Measurements from ENCODE around the gene PCNA.

The PCNA gene

DNA sequence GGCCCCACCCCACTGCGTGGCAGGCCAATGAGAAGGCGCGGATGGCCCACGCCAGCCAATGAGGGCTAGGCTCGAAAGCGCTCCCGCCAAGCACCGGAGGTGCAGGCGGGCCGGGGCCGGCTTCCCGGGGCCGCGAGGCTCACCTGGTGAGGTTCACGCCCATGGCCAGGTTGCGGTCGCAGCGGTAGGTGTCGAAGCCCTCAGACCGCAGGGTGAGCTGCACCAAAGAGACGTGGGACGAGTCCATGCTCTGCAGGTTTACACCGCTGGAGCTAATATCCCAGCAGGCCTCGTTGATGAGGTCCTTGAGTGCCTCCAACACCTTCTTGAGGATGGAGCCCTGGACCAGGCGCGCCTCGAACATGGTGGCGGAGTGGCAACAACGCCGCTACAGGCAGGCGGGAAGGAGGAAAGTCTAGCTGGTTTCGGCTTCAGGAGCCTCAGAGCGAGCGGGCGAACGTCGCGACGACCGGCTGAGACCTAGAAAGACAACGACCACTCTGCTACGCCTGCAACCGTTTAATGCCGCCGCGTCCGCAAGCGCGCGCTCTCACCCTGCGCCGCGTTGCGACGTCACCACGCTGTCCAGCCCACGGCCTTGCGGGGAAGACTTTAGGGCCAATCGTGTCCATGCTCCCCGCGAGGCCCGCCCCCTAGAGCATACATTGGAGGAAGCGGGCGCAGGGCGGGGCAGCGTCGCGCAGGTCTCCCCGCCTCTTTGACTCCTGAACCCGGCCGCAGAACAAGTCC is at the start of gene PCNA:
Gene PCNA (minus strand): TSS at position 524 of the 750 bp plus-strand sequence. CDS start 160 bp downstream, at position 364.
- FAIRE-seq (peak; percentile 99), DNase-seq (ENCODE audit: extremely low spot score, insufficient read length, low read depth) (peak; percentile 93)

DNA sequence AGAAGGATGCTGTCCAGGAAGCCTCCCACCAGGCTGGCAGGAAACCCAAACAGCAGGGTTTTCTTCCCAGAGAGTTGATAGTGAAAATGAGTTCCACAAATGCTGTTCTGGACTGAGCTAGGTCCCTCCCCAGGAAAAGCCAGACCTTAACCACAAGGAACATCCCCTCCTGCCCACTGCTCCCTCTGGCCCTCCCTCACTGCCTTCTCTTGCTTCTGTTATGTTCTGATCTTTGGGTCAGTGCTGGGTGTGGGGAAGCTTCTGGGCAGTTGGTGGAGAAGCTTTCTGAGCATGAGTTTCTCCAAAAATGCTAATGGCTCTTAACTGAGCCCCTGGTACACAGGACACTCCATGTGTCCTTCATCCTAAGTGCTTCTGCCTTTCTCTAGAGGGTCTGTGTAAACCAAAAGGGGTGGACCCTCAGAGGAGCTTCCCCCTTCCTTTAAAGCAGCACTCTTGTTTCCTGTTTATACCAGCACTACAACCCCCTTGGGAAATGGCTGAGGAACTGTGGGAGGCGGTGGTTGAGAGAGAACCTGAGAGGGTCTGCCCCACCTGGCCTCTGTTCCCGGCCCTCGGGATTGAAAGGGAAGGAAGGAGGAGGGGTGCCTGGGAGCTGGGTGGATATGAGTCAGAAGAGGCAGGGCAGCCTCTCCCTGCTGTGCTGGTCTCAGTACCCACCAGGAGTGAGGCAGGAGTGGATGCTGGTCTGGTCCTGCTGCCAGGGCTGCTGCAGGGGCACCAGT is 49.1 kb upstream of the PCNA start:
- peak; percentile 56 for FAIRE-seq
- DNase-seq (ENCODE audit: extremely low spot score, insufficient read length, low read depth): no peak

GRCh38 chr20:5164645-5165625 is 45.2 kb upstream of the PCNA start:
- DNase-seq (ENCODE audit: extremely low spot score, insufficient read length, low read depth) (no peak), FAIRE-seq (no peak)

GRCh38 chr20:5161536-5162164 is 41.9 kb upstream of the PCNA start:
- FAIRE-seq: no peak

GRCh38 chr20:5160882-5161281 is 41.1 kb upstream of the PCNA start:
- DNase-seq (ENCODE audit: extremely low spot score, insufficient read length, low read depth) (no peak), FAIRE-seq (no peak)

More at GRCh38 chr20:5161536-5162164, 41.9 kb upstream of the PCNA start:
- DNase-seq (ENCODE audit: extremely low spot score, insufficient read length, low read depth): no peak

DNA sequence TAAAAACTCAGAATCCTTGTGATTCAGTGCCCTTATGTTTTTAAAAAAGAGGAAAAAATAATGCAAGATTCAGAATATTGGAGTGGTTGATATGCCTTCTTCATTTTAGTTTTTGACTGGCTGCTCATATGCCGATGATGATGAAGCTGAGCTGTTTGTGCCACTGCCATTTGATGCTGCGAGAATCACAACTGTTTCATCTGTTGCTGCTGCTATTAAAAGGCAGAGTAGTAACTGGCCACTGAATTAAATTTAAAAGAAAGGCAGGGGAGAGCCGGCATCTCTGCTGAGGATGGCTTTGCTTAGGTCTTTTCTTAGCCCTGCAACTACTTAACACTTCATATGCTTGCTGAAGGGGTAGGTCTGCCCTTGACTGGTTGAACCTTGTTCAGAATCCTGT is 40.2 kb upstream of the PCNA start:
- no peak for FAIRE-seq

DNA sequence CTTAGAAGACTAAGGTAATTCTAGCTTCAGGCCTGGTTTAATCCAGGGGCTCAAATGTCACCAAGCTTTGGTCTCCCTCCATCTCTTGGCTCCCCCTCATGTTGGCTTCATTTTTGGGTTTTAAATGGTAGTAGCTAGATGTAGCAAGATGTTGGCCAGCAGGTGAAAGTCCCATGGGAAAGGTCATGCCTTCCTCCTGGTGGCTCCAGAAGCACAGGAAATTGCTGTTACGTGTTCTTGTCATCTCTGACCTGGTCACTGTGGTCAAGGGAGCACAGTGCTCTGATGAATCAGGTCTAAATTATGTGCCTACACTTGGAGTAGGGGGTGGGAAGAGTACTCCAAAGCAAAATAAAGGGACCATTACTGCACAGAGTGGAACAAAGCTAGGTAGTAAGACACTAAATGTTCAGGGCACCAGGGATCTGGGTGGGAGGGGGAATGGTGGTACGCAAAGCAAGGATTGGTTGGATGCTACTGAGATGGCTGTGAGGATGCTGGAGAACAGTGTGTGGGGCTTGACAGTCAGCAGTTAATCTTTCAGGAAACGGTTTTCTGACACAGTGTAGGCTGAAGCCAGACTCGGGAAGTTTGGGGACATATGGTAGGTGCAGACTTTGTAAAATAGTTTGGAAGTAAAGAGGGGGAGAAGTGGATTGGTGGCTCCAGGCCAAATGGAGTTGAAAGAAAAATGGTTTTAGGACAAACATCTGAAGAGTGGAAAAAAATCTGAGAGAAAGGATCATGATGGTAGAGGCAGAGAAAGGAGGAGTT is 37.1 kb upstream of the PCNA start:
- DNase-seq (ENCODE audit: extremely low spot score, insufficient read length, low read depth) (no peak), FAIRE-seq (no peak)

More for the DNA sequence above, 40.2 kb upstream of the PCNA start:
- DNase-seq (ENCODE audit: extremely low spot score, insufficient read length, low read depth): no peak

DNA sequence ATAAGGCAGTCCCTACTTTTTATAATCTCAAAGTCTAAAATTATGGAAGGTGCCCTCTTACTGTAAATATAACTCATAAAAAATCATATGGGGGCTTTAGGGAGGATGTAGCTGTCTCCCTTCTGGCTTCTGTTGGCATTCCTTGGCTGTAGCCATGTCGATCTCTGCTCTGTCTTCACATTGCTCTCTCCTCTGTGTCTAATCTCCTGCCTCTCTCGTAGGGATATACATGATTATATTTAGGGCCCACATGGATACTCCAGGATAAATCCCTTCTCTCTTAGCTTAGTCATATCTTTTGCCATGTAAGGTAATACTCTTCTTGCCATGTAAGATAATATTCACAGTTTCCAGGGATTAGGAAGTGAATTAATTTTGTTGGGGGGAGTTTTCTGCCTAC is 35.6 kb upstream of the PCNA start:
- no peak for DNase-seq (ENCODE audit: extremely low spot score, insufficient read length, low read depth)
- FAIRE-seq: no peak

DNA sequence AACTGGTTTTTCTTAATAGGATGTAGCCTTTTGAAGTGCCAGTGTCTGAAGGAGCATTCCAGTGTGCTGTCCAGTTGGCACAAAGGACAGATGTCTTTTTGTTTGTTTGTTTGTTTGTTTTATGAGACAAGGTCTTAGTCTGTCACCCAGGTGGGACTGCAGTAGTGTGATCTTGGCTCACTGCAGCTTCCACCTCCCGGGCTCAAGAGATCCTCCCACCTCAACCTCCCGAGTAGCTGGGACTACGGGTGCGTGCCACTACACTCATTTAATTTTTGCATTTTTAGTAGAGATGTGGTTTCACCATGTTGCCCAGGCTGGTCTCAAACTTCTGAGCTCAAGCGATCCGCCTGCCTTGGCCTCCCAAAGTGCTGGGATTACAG is 34.8 kb upstream of the PCNA start:
- DNase-seq (ENCODE audit: extremely low spot score, insufficient read length, low read depth) (no peak), FAIRE-seq (no peak)

DNA sequence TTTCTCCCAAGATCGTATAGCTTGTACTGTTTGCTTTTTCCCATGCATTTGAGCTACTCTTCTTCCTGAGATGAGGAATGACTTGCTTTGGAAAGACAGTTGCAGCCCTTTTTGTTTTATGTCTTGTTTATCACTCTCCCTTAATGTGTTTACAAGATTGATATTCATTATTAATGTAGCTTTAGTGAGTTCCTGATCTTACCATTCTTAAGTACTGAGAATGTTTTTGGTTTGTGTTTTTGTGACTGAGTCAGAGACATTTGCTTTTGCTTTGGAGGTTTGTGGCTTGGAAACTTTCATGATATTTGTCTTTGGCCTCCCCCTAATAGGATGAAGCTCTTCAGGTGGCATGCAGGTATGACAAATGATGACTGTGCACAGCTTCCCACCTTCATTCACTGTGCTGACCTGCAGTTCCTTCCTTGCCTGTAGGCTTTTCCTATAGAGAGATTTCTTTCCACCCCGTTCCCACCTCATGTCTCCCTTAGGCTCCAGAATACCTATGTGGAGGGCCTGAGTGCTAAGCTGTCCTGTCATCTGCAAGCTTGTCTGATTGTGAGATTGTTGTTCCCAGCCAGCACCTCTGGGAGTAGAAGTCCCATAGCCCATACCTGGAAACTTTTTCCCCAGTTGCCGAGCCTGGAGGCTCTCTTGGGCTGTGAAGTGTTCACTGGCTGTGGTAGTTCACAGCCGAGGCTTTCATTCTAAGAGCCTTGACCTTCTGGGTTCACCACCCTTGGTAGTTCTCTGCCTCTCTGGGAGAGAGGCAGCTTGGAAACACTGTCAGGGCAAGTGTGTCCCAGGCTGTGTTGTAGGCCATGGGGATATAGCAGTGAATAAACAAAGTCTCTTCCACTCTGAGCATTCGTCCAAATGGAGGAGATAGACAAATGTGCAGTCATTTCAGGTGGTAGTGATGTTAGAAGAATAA is 34.1 kb upstream of the PCNA start:
- no peak for DNase-seq (ENCODE audit: extremely low spot score, insufficient read length, low read depth)
- no peak for FAIRE-seq

GRCh38 chr20:5153152-5153467 is 33.4 kb upstream of the PCNA start:
- no peak for DNase-seq (ENCODE audit: extremely low spot score, insufficient read length, low read depth)
- no peak for FAIRE-seq

- FAIRE-seq (no peak), DNase-seq (ENCODE audit: extremely low spot score, insufficient read length, low read depth) (no peak)
Measured at GRCh38 chr20:5150226-5151076, 30.7 kb upstream of the PCNA start.

- no peak for DNase-seq (ENCODE audit: extremely low spot score, insufficient read length, low read depth)
Measured at GRCh38 chr20:5149892-5150225, 30.1 kb upstream of the PCNA start.

GRCh38 chr20:5148581-5148980 is 28.8 kb upstream of the PCNA start:
- DNase-seq (ENCODE audit: extremely low spot score, insufficient read length, low read depth) (no peak), FAIRE-seq (no peak)

More at GRCh38 chr20:5149892-5150225, 30.1 kb upstream of the PCNA start:
- no peak for FAIRE-seq

- FAIRE-seq: peak; percentile 41
Measured at GRCh38 chr20:5146871-5147592, 27.3 kb upstream of the PCNA start.

GRCh38 chr20:5146099-5146668 is 26.4 kb upstream of the PCNA start:
- FAIRE-seq (no peak), DNase-seq (ENCODE audit: extremely low spot score, insufficient read length, low read depth) (no peak)

More at GRCh38 chr20:5146871-5147592, 27.3 kb upstream of the PCNA start:
- DNase-seq (ENCODE audit: extremely low spot score, insufficient read length, low read depth): no peak

Data from GM18507 (cell line).